Natural killer cell (primary cell): ENCODE data around the gene WSCD2. TPM values are rescaled to one million over a fixed set of nuclear protein-coding genes. Genes with fewer than 3 reads are reported as not detected.

Experiments used
- ATAC-seq, 3 donors: fragments of 150-1000 bp in 2 of 3; fragments of 200-7000 bp in 1 of 3; cut with Tn5 transposase; 1 replicate in 1 of 3; 2 replicates in 2 of 3; pipeline ENCODE4 v1.10.0; 2021; ENCODE audit warnings: mild to moderate bottlenecking in 2 of 3, moderate library complexity in 2 of 3
- DNase-seq, 2 donors: peaks; one replicate each; pipeline versions ENCODE4 v3.0.0 to v3.0.0-alpha.2; 2013 to 2021; ENCODE audit warnings: mixed read lengths in 1 of 2
- H3K27ac ChIP-seq: one replicate; pipeline ENCODE4 v1.5.1; 2013; ENCODE audit warnings: mild to moderate bottlenecking, low read length
- H3K27me3 ChIP-seq: one replicate; pipeline ENCODE4 v1.6.1; 2013; ENCODE audit warnings: low read length; ENCODE audit not compliant: control insufficient read depth, insufficient read depth
- H3K36me3 ChIP-seq: one replicate; pipeline ENCODE4 v1.6.1; 2013; ENCODE audit warnings: low read length; ENCODE audit not compliant: control insufficient read depth, insufficient read depth
- H3K4me1 ChIP-seq: one replicate; pipeline ENCODE4 v1.6.1; 2013; ENCODE audit warnings: low read length; ENCODE audit not compliant: control insufficient read depth, insufficient read depth
- H3K4me3 ChIP-seq: one replicate; pipeline ENCODE4 v1.5.1; 2013; ENCODE audit warnings: low read length
- H3K9me3 ChIP-seq: one replicate; pipeline ENCODE4 v1.6.1; 2013; ENCODE audit warnings: low read length; ENCODE audit not compliant: control insufficient read depth, insufficient read depth
- H3K27ac Mint-ChIP-seq, 2 donors: one replicate each; pipeline ENCODE4 v1.8.0; 2022; ENCODE audit warnings: mild to moderate bottlenecking in 2 of 2, mixed read lengths in 2 of 2, moderate library complexity in 1 of 2
- H3K27me3 Mint-ChIP-seq, 2 donors: one replicate each; pipeline ENCODE4 v1.8.0; 2022; ENCODE audit warnings: low read depth in 2 of 2, mixed read lengths in 2 of 2
- H3K36me3 Mint-ChIP-seq: one replicate; pipeline ENCODE4 v1.8.0; 2022; ENCODE audit warnings: mixed read lengths
- H3K4me1 Mint-ChIP-seq, 2 donors: one replicate each; pipeline ENCODE4 v1.8.0; 2022; ENCODE audit warnings: mixed read lengths in 2 of 2
- H3K4me3 Mint-ChIP-seq: one replicate; pipeline ENCODE4 v1.8.0; 2022; ENCODE audit warnings: mild to moderate bottlenecking, moderate library complexity, mixed read lengths
- H3K9me3 Mint-ChIP-seq, 2 donors: one replicate each; pipeline ENCODE4 v1.8.0; 2022; ENCODE audit warnings: mixed read lengths in 2 of 2
- CTCF ChIP-seq: fragments of 200-600 bp; IDR thresholded peaks from one replicate; pipeline ENCODE4 v1.8.0; 2022; ENCODE audit warnings: antibody characterized with exemption
- WGBS: methylation state at CpG from one replicate; pipeline ENCODE4 v1.1.7; 2013; ENCODE audit warnings: missing lambda C conversion rate; ENCODE audit not compliant: insufficient coverage; 5-methylcytosine and 5-hydroxymethylcytosine counted together
- intact Hi-C: fragments of 100-400 bp; cut with micrococcal nuclease; formaldehyde crosslinking; loops from one replicate; pipeline ENCODE4 v1.14.2; 2022
- total RNA-seq, 4 donors: library from RNA; stranded (reverse); fragments of 120-200 nt in 1 of 4; gene quantifications; one replicate each; pipeline versions ENCODE4 v1.2.3 to v1.2.4, GENCODE V29; 2013 to 2022

WSCD2 gene
- total RNA-seq, 3 donors from 2014 or later (not counting 1 experiment from before 2014, with no cell fraction given) = 0.32 to 0.78 TPM; not detected in 1

DNA sequence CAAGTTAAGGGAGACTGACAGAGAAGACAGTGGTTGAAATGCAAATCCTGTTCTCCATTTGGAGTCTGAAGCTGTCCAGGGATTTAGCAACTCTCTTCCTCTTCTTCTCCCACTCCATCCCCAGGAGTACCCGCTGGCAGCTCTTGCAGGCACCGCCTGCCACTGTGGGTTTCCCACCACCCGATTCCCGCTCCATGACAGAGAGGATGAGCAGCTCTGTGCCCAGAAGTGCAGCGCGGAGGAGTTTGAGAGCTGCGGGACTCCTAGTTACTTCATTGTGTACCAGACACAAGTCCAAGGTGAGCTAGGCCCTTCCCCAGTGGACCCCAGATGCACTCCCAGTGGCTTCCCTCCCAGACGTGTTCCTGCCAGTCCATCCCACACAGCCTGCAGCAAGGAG lies 97.8 kb downstream of the WSCD2 start:
- no peak for DNase-seq
- Histone ChIP-seq H3K4me3 (no peak overlapping the region), H3K4me1 (no peaks in the 10 kb centered on the region), H3K36me3 (no peaks in the 10 kb centered on the region), H3K9me3 (no peaks in the 10 kb centered on the region), H3K27me3 (no peaks in the 10 kb centered on the region), H3K27ac (no peak overlapping the region)
- no peaks in the 10 kb centered on the region for H3K9me3 Mint-ChIP-seq
- H3K27me3 Mint-ChIP-seq = peaks cover 9 to 10% of the 10 kb centered on the region in 2 donors
- ATAC-seq = no peak
- H3K4me1 Mint-ChIP-seq = no peaks in the 10 kb centered on the region
- H3K27ac Mint-ChIP-seq = no peak overlapping the region
- intact Hi-C loops = no loop called here
- H3K4me3 Mint-ChIP-seq = no peak overlapping the region
- TF ChIP-seq CTCF = no peak
- no peaks in the 10 kb centered on the region for H3K36me3 Mint-ChIP-seq
- 88% methylated on average over 8 of the region's 8 CpGs for WGBS

- ATAC-seq = no peak
- intact Hi-C loops = no loop called here
- H3K27ac Mint-ChIP-seq = no peak overlapping the region
Measured at GRCh38 chr12:108228746-108229145, 99.7 kb downstream of the WSCD2 start.

GRCh38 chr12:108231109-108231905 lies 102.2 kb downstream of the WSCD2 start:
- no peaks in the 10 kb centered on the region for H3K36me3 ChIP-seq
- H3K27me3 ChIP-seq = no peaks in the 10 kb centered on the region
- H3K4me3 ChIP-seq = no peak overlapping the region
- no peaks in the 10 kb centered on the region for H3K9me3 ChIP-seq
- H3K4me1 ChIP-seq = no peaks in the 10 kb centered on the region
- Mint-ChIP-seq H3K9me3 (no peaks in the 10 kb centered on the region), H3K27ac (no peak overlapping the region), H3K27me3 (peaks cover 9 to 10% of the 10 kb centered on the region in 2 donors), H3K4me3 (no peak overlapping the region), H3K36me3 (no peaks in the 10 kb centered on the region), H3K4me1 (peaks cover 4 to 5% of the 10 kb centered on the region in 2 donors)
- intact Hi-C loops = no loop called here
- H3K27ac ChIP-seq = no peak overlapping the region
- ATAC-seq = no peak
- 59% methylated on average over 3 of the region's 3 CpGs for whole genome bisulfite sequencing
- DNase-seq = no peak
- TF ChIP-seq CTCF = no peak

More at GRCh38 chr12:108228746-108229145, 99.7 kb downstream of the WSCD2 start:
- 72% methylated on average over 4 of the region's 4 CpGs for WGBS
- Mint-ChIP-seq H3K4me3 (no peak overlapping the region), H3K9me3 (no peaks in the 10 kb centered on the region), H3K36me3 (no peaks in the 10 kb centered on the region), H3K27me3 (peaks cover 9 to 10% of the 10 kb centered on the region in 2 donors), H3K4me1 (no peaks in the 10 kb centered on the region)
- H3K27ac ChIP-seq = no peak overlapping the region
- no peaks in the 10 kb centered on the region for H3K27me3 ChIP-seq
- no peak overlapping the region for H3K4me3 ChIP-seq
- TF ChIP-seq CTCF = no peak
- DNase-seq = no peak
- no peaks in the 10 kb centered on the region for H3K4me1 ChIP-seq
- H3K9me3 ChIP-seq = no peaks in the 10 kb centered on the region
- H3K36me3 ChIP-seq = no peaks in the 10 kb centered on the region
